IMR-90 (cell line): ENCODE results near the gene AP3D1. TPM values are rescaled to one million over a fixed set of nuclear protein-coding genes. Genes with fewer than 3 reads are reported as not detected.

Source experiments
- ATAC-seq: fragments of 200-7000 bp; cut with Tn5 transposase; 2 replicates; pipeline ENCODE4 v1.9.1; 2020; ENCODE audit warnings: low read depth, mild to moderate bottlenecking, moderate library complexity
- BruUV-seq: library from RNA; stranded (reverse); fragments of 400-500 nt; replicated peaks from 2 replicates; lab custom pipeline; 2021; lab: Mats Ljungman, UMichigan
- CTCF ChIA-PET: fragments of 300-600 bp; formaldehyde crosslinking; extraction: SDS; loops from one replicate; lab custom pipeline; 2021; ENCODE audit warnings: antibody characterized with exemption; lab: Yijun Ruan, JAX
- POLR2A ChIA-PET: fragments of 300-600 bp; sonication (Branson Sonifier 250); formaldehyde crosslinking; loops from one replicate; lab custom pipeline; 2022; ENCODE audit warnings: antibody characterized with exemption; ENCODE audit not compliant: unreplicated experiment; lab: Charles Lee
- DNase-seq: peaks from one replicate; pipeline ENCODE4 v3.0.0; 2013
- H2AFZ ChIP-seq: replicated peaks from 2 replicates; pipeline ENCODE3; 2013; ENCODE audit warnings: low read length, mild to moderate bottlenecking; ENCODE audit not compliant: poor library complexity
- H2AK5ac ChIP-seq: 2 replicates; pipeline ENCODE4 v1.6.1; 2013; ENCODE audit warnings: low read depth, low read length, inconsistent platforms
- H2AK9ac ChIP-seq: replicated peaks from 2 replicates; pipeline ENCODE3; 2013; ENCODE audit warnings: mild to moderate bottlenecking, low read depth, low read length, moderate library complexity; ENCODE audit not compliant: poor library complexity
- H2BK120ac ChIP-seq: 2 replicates; pipeline ENCODE4 v1.6.1; 2013; ENCODE audit warnings: low read depth, low read length, inconsistent platforms
- H2BK15ac ChIP-seq: 3 replicates; pipeline ENCODE4 v1.6.1; 2013; ENCODE audit warnings: low read depth, low read length, inconsistent platforms
- H2BK20ac ChIP-seq: 2 replicates; pipeline ENCODE4 v1.6.1; 2013; ENCODE audit warnings: low read depth, mild to moderate bottlenecking, inconsistent platforms, low read length, moderate library complexity
- H2BK5ac ChIP-seq: 2 replicates; pipeline ENCODE4 v1.6.1; 2013; ENCODE audit warnings: mild to moderate bottlenecking, low read depth, low read length, inconsistent platforms; ENCODE audit not compliant: poor library complexity, severe bottlenecking
- H3K14ac ChIP-seq: replicated peaks from 2 replicates; pipeline ENCODE4 v1.6.1; 2013; ENCODE audit warnings: low read depth, low read length, inconsistent platforms
- H3K18ac ChIP-seq: 2 replicates; pipeline ENCODE4 v1.6.1; 2013; ENCODE audit warnings: low read depth, low read length, control low read depth
- H3K23ac ChIP-seq: 2 replicates; pipeline ENCODE4 v1.6.1; 2013; ENCODE audit warnings: low read depth, low read length, inconsistent platforms
- H3K27ac ChIP-seq: 2 replicates; pipeline ENCODE4 v1.5.1; 2013; ENCODE audit warnings: mild to moderate bottlenecking, control low read depth, low read length; ENCODE audit not compliant: insufficient read depth
- H3K27me3 ChIP-seq: 2 replicates; pipeline ENCODE4 v1.6.1; 2013; ENCODE audit warnings: low read length; ENCODE audit not compliant: control insufficient read depth, insufficient read depth
- H3K36me3 ChIP-seq: 2 replicates; pipeline ENCODE4 v1.6.1; 2013; ENCODE audit warnings: low read length, mixed read lengths; ENCODE audit not compliant: control insufficient read depth, insufficient read depth
- H3K4ac ChIP-seq: 2 replicates; pipeline ENCODE4 v1.6.1; 2013; ENCODE audit warnings: low read depth, low read length, inconsistent platforms
- H3K4me1 ChIP-seq: 2 replicates; pipeline ENCODE4 v1.6.1; 2013; ENCODE audit warnings: low read length, mixed read lengths; ENCODE audit not compliant: control insufficient read depth, insufficient read depth
- H3K4me2 ChIP-seq: 2 replicates; pipeline ENCODE4 v1.6.1; 2013; ENCODE audit warnings: low read depth, mild to moderate bottlenecking, control low read depth, low read length, moderate library complexity
- H3K4me3 ChIP-seq: 2 replicates; pipeline ENCODE4 v1.5.1; 2013; ENCODE audit warnings: low read depth, mild to moderate bottlenecking, control low read depth, low read length, moderate library complexity; ENCODE audit not compliant: insufficient read depth
- H3K56ac ChIP-seq: 2 replicates; pipeline ENCODE4 v1.6.1; 2013; ENCODE audit warnings: low read length, inconsistent platforms; ENCODE audit not compliant: insufficient read depth; ENCODE audit errors: extremely low read depth
- H3K79me1 ChIP-seq, 2 experiments: 2 replicates each; pipeline ENCODE4 v1.6.1; 2013; ENCODE audit warnings: low read length in 2 of 2, inconsistent platforms in 1 of 2, low read depth in 1 of 2
- H3K9ac ChIP-seq: 2 replicates; pipeline ENCODE4 v1.6.1; 2013; ENCODE audit warnings: low read depth, low read length, control low read depth
- H3K9me1 ChIP-seq: 2 replicates; pipeline ENCODE4 v1.6.1; 2013; ENCODE audit warnings: low read length, inconsistent platforms; ENCODE audit not compliant: insufficient read depth
- H3K9me3 ChIP-seq: 2 replicates; pipeline ENCODE4 v1.6.1; 2013; ENCODE audit warnings: low read length; ENCODE audit not compliant: control insufficient read depth, insufficient read depth
- H4K20me1 ChIP-seq: 2 replicates; pipeline ENCODE4 v1.6.1; 2013; ENCODE audit warnings: low read length, inconsistent platforms; ENCODE audit not compliant: insufficient read depth
- H4K5ac ChIP-seq: 2 replicates; pipeline ENCODE4 v1.6.1; 2013; ENCODE audit warnings: mild to moderate bottlenecking, low read depth, low read length, control low read depth
- H4K8ac ChIP-seq, 2 experiments: 2 replicates each; pipeline ENCODE4 v1.6.1; 2013; ENCODE audit warnings: low read depth in 2 of 2, low read length in 2 of 2, control low read depth in 1 of 2, inconsistent platforms in 1 of 2
- H4K91ac ChIP-seq: 2 replicates; pipeline ENCODE4 v1.6.1; 2013; ENCODE audit warnings: low read depth, low read length, inconsistent platforms; ENCODE audit not compliant: insufficient read depth
- CEBPB ChIP-seq: IDR thresholded peaks from 2 replicates; pipeline ENCODE4 v1.6.1; 2012; ENCODE audit warnings: low read depth, low read length, improper control_type of control experiment
- ELK1 ChIP-seq: fragments of 150-350 bp; IDR thresholded peaks from 2 replicates; pipeline ENCODE4 v1.6.1; 2016; ENCODE audit warnings: low read depth, mild to moderate bottlenecking, low read length, moderate library complexity, borderline replicate concordance
- RAD21 ChIP-seq: IDR thresholded peaks from 2 replicates; pipeline ENCODE4 v1.6.1; 2012; ENCODE audit warnings: low read length, improper control_type of control experiment
- RFX5 ChIP-seq: IDR thresholded peaks from 2 replicates; pipeline ENCODE4 v1.8.0; 2012; ENCODE audit warnings: low read depth, mild to moderate bottlenecking, low read length, moderate library complexity
- USF2 ChIP-seq: fragments of 150-350 bp; IDR thresholded peaks from 2 replicates; pipeline ENCODE4 v1.6.1; 2017; ENCODE audit warnings: mild to moderate bottlenecking, antibody characterized with exemption, low read length, low read depth
- WGBS, 2 experiments: methylation state at CpG; one replicate each; pipeline versions ENCODE4 v1.1.5 to v1.1.7; 2013; ENCODE audit warnings: missing lambda C conversion rate in 2 of 2; ENCODE audit not compliant: insufficient read length in 1 of 2; ENCODE audit errors: extremely low coverage in 2 of 2; 5-methylcytosine and 5-hydroxymethylcytosine counted together
- dilution Hi-C: fragments of 300-500 bp; cut with HindIII; formaldehyde crosslinking; loops from one replicate; pipeline ENCODE4 v1.14.3; 2018; ENCODE audit warnings: low sequenced_read_pairs; ENCODE audit not compliant: unreplicated experiment
- in situ Hi-C: fragments of 300-500 bp; cut with MboI; formaldehyde crosslinking; loops from 3 replicates; pipeline ENCODE4 v1.14.3; 2019; ENCODE audit warnings: low sequenced_read_pairs, inconsistent platforms, mixed read lengths
- intact Hi-C: fragments of 100-400 bp; cut with micrococcal nuclease; formaldehyde crosslinking; loops from 2 replicates; pipeline ENCODE4 v1.10.0; 2022
- polyA plus RNA-seq, 3 experiments: library from polyadenylated mRNA; depleted of rRNA; stranded (reverse); fragments of >200 nt; gene quantifications; 2 replicates each; pipeline ENCODE4 v1.2.3, GENCODE V29; 2012; ENCODE audit warnings: low replicate concordance in 1 of 3
- total RNA-seq: library from RNA; depleted of rRNA; stranded (reverse); fragments of >200 nt; gene quantifications from 2 replicates; pipeline ENCODE4 v1.2.3, GENCODE V29; 2012

AP3D1 gene
- total and polyA plus RNA-seq, 2 of the 4 experiments (the other 2 are of a cell fraction): 75.3 to 129 TPM

GRCh38 chr19:2084993-2085720 is 66.2 kb downstream of the AP3D1 start:
- H2BK20ac ChIP-seq: no peak overlapping the region
- H3K4me2 ChIP-seq: no peak overlapping the region

More at GRCh38 chr19:2084993-2085720, 66.2 kb downstream of the AP3D1 start:
- Histone ChIP-seq H3K4ac (no peak overlapping the region), H3K56ac (no peak overlapping the region), H3K14ac (no peak overlapping the region), H3K9me3 (no peaks in the 10 kb centered on the region), H4K8ac (no peak overlapping the region), H3K9me1 (peaks cover 12% of the 10 kb centered on the region), H3K23ac (no peak overlapping the region), H3K4me3 (no peak overlapping the region), H3K27ac (no peak overlapping the region), H3K18ac (no peak overlapping the region), H4K5ac (no peak overlapping the region), H3K27me3 (no peaks in the 10 kb centered on the region), H3K36me3 (peaks cover 24% of the 10 kb centered on the region), H2BK120ac (no peak overlapping the region), H3K4me1 (peaks cover 2% of the 10 kb centered on the region), H2AK9ac (no peak overlapping the region), H3K79me1 (peaks cover 35 to 65% of the 10 kb centered on the region in 2 experiments; a peak in 3 of 4 replicates), H2AFZ (no peak overlapping the region), H4K20me1 (peaks cover 29% of the 10 kb centered on the region), H2AK5ac (no peak overlapping the region), H3K9ac (no peak overlapping the region), H2BK15ac (no peak overlapping the region), H4K91ac (no peak overlapping the region), H2BK5ac (no peak overlapping the region)
- CTCF ChIA-PET: no interaction called here
- TF ChIP-seq RFX5 (no peak), ELK1 (no peak), RAD21 (no peak), CEBPB (no peak), USF2 (no peak)
- DNase-seq (no peak), ATAC-seq (no peak)
- WGBS, 2 experiments: 91% methylated on average over 13 of the region's 28 CpGs; no CpG with 5 or more reads in 1 of the 2 experiments
- no TSS peak for BruUV-seq
- intact Hi-C loops (no loop called here), in situ Hi-C loops (no loop called here), dilution Hi-C loops (no loop called here)
- POLR2A ChIA-PET: no interaction called here
